Measurements from ENCODE around the gene LHX1. TPM values are rescaled to one million over a fixed set of nuclear protein-coding genes. Genes with fewer than 3 reads are reported as not detected.

The LHX1 gene
- total and polyA plus RNA-seq, 2 of the 8 experiments (the other 6 are each of a cell fraction or from before 2014, with no cell fraction given), result 0.26 to 0.93 TPM

DNA sequence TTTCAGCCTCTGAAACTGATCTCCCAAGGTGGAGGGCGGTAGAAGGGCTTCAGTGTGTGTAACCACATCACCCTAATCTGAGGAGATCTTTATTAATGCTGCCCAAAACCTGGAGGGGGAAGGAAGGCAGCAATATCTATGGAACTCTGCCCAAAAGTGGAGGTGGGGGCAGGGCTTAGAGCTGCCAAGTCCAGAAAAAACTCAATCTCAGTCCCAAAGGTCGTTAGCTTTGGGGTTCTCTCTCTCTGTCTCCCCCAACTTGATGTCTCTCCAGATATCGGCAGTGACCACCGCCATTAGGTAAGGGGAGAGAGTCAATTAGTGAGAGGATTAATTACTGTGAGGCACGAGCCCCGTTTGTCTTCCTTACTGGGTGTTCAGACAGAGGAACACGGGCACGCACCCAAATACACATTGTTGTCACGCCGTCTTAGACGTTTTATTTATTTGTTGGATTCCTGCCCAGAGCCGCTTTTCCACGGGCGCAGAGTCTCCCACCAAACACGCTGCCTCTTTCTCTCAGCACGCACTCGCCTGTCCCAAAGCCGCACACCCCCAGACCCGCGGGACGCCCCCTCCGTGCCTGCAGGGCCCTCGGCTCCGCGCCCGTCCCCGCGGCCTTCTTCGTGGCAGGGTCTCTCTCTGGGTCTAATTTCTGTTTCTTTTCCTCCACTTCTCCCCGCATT is 5.4 kb upstream of the LHX1 start:
- no peak overlapping the region for H4K5ac ChIP-seq (ENCODE audit: insufficient read length, low read depth, low read length)
- H3K23me2 ChIP-seq (ENCODE audit: low read depth, low read length), result peaks cover 23% of the 10 kb centered on the region; the same call in 1 of the 2 replicates
- H2BK5ac ChIP-seq (ENCODE audit: low read depth, low read length), result no peak overlapping the region
- ChIA-PET CTCF (ENCODE audit: partially characterized antibody) (interaction anchor here (0.8 to 2.0 kb wide), 3 partner anchors 9 to 172 kb away, joined by 3 to 6 read pairs (median 3); no protein-coding TSS in a partner anchor), POLR2A (ENCODE audit: partially characterized antibody) (interaction anchor here (1.2 to 5.5 kb wide), 2 partner anchors 12 to 19 kb away, joined by 3 to 45 read pairs; no protein-coding TSS in a partner anchor)
- 6% methylated on average over 30 of the region's 30 CpGs; no CpG with 5 or more reads in 1 of the 2 experiments for WGBS, 2 experiments (ENCODE audit: extremely low coverage in 1 of 2, insufficient coverage in 1 of 2, insufficient read length in 1 of 2, insufficient replicate concordance in 2 of 2, low coverage in 1 of 2, low lambda C conversion rate in 2 of 2, missing lambda C conversion rate in 1 of 2)
- no peak overlapping the region for H2BK120ac ChIP-seq (replicated peaks; ENCODE audit: low read depth, low read length)
- H2BK20ac ChIP-seq (ENCODE audit: low read length), result no peak overlapping the region
- H2AK5ac ChIP-seq (ENCODE audit: low read depth, low read length), result peak overlapping the region; percentile 4; the same call in 1 of the 2 replicates
- H3K36me3 ChIP-seq (ENCODE audit: control insufficient read depth in 2 of 4, insufficient read depth in 4 of 4, low read length in 3 of 4), result peaks cover 0 to 2% (median 0%) of the 10 kb centered on the region in 4 experiments; a peak in 1 of 8 replicates
- no peak overlapping the region for H4K8ac ChIP-seq (ENCODE audit: extremely low read depth, insufficient read depth, low read length)
- H3K4me2 ChIP-seq (ENCODE audit: insufficient read depth in 1 of 2, low read depth in 2 of 2, low read length in 2 of 2), result peak overlapping the region; percentile 42 to 88
- no peaks in the 10 kb centered on the region for H3K79me1 ChIP-seq (ENCODE audit: low read depth, low read length)
- H3K4ac ChIP-seq (replicated peaks; ENCODE audit: insufficient read length, low read depth, low read length), result no peak overlapping the region
- peaks cover 19 to 72% (median 43%) of the 10 kb centered on the region in 4 experiments for H3K4me1 ChIP-seq (replicated peaks in 1 of 4; ENCODE audit: control insufficient read depth in 3 of 4, insufficient read depth in 4 of 4, low read length in 3 of 4)
- peaks cover 60 to 93% (median 82%) of the 10 kb centered on the region in 4 experiments for H3K27me3 ChIP-seq (replicated peaks in 1 of 4; ENCODE audit: control insufficient read depth in 3 of 4, extremely low read depth in 1 of 4, insufficient read depth in 3 of 4, low read length in 3 of 4)
- no peak overlapping the region for H2BK15ac ChIP-seq (ENCODE audit: low read length)
- no peak overlapping the region for H3K9ac ChIP-seq (replicated peaks in 1 of 4; ENCODE audit: extremely low read depth in 1 of 4, low read depth in 3 of 4, low read length in 3 of 4)
- no peak overlapping the region for H3K56ac ChIP-seq (replicated peaks; ENCODE audit: insufficient read length, low read depth, low read length)
- H4K91ac ChIP-seq (replicated peaks; ENCODE audit: insufficient read length, low read length), result no peak overlapping the region
- H2AFZ ChIP-seq (ENCODE audit: low read length), result no peak overlapping the region
- DNase-seq (ENCODE audit: low read depth in 1 of 2, low spot score in 2 of 2), result peak in 1 of 2 experiments; percentile 44
- H3K4me3 ChIP-seq (ENCODE audit: extremely low read depth in 1 of 4, insufficient read depth in 2 of 4, low read depth in 3 of 4, low read length in 4 of 4), result peak overlapping the region in 1 of 4 experiments; percentile 32; a peak in 3 of 8 replicates
- no peak for FAIRE-seq
- H3K14ac ChIP-seq (ENCODE audit: insufficient read length), result no peak overlapping the region
- no peaks in the 10 kb centered on the region for H3K9me3 ChIP-seq (ENCODE audit: insufficient read depth in 2 of 2, low read depth in 1 of 2, low read length in 1 of 2)
- no peak overlapping the region for H3K23ac ChIP-seq (ENCODE audit: insufficient read length)
- peaks cover 6 to 11% of the 10 kb centered on the region in 2 experiments for H4K20me1 ChIP-seq (replicated peaks in 1 of 2; ENCODE audit: control insufficient read depth in 1 of 2, insufficient read depth in 2 of 2, low read length in 2 of 2)
- no peak overlapping the region for H3K27ac ChIP-seq (ENCODE audit: low read depth, low read length)
- H3K18ac ChIP-seq (ENCODE audit: extremely low read depth, low read length), result peak overlapping the region; percentile 78
- no peaks in the 10 kb centered on the region for H3K79me2 ChIP-seq (ENCODE audit: control insufficient read depth in 1 of 2, insufficient read depth in 2 of 2, low read length in 2 of 2)
- no peak overlapping the region; the same call in 1 of the 2 replicates for H2BK12ac ChIP-seq (ENCODE audit: low read depth, low read length)
- TF ChIP-seq YY1 (IDR thresholded peaks at IDR 0.05; ENCODE audit: low read depth, low read length) (0 out of 2 replicates have a peak, but pooled peaks have one; percentile 5), CBX8 (IDR thresholded peaks at IDR 0.05; ENCODE audit: borderline replicate concordance, low read depth, low read length) (no peak; the same call in 1 of the 2 replicates), TEAD4 (IDR thresholded peaks at IDR 0.05; ENCODE audit: low read depth, low read length) (no peak), SP2 (IDR thresholded peaks at IDR 0.05; ENCODE audit: low read length) (no peak), BCL11A (IDR thresholded peaks at IDR 0.05; ENCODE audit: low read depth in 2 of 2, low read length in 2 of 2) (no peak), SP4 (IDR thresholded peaks at IDR 0.05; ENCODE audit: low read length) (no peak), FOSL1 (IDR thresholded peaks at IDR 0.05; ENCODE audit: insufficient read depth, low read depth, low read length) (no peak), GTF2F1 (IDR thresholded peaks at IDR 0.05; ENCODE audit: borderline replicate concordance, low read depth, low read length) (no peak), CTBP2 (IDR thresholded peaks at IDR 0.05; ENCODE audit: borderline replicate concordance, insufficient read depth, insufficient read length, low read length) (peak; percentile 20), TAF1 (IDR thresholded peaks at IDR 0.05; ENCODE audit: low read depth, low read length) (no peak), SAP30 (IDR thresholded peaks at IDR 0.05; ENCODE audit: insufficient read depth, insufficient replicate concordance, low read length) (no peak), KDM1A (IDR thresholded peaks at IDR 0.05; ENCODE audit: borderline replicate concordance, low read length) (no peak)

Data from H1 (cell line).